A172 (cell line): ENCODE measurements around the gene NPR2. TPM values are rescaled to one million over a fixed set of nuclear protein-coding genes. Genes with fewer than 3 reads are reported as not detected.

Source experiments
- DNase-seq: peaks from one replicate; pipeline ENCODE4 v3.0.0-alpha.2; 2015; ENCODE audit warnings: low spot score
- total RNA-seq: library from RNA; depleted of rRNA; stranded (reverse); fragments of >200 nt; shearing (Covaris generic); gene quantifications from 2 replicates; pipeline ENCODE4 v1.2.3, GENCODE V29; 2014

Gene NPR2
- total RNA-seq, 1 experiment from 2014 or later = 1.9 TPM

- DNase-seq = no peak
These were observed 9.1 kb downstream of the NPR2 start for GRCh38 chr9:35800530-35800929.

GRCh38 chr9:35801328-35802128 is 10.1 kb downstream of the NPR2 start:
- no peak for DNase-seq

- no peak for DNase-seq
These were observed 14.7 kb downstream of the NPR2 start for GRCh38 chr9:35806101-35806500.

GRCh38 chr9:35808433-35808832 is 17.0 kb downstream of the NPR2 start:
- no peak for DNase-seq

- no peak for DNase-seq
These were observed 18.7 kb downstream of the NPR2 start for GRCh38 chr9:35810122-35810521.

GRCh38 chr9:35811381-35812024 is 20.1 kb downstream of the NPR2 start:
- DNase-seq = no peak

GRCh38 chr9:35812025-35812602 is 20.7 kb downstream of the NPR2 start, which contains the start of gene SPAG8:
Gene SPAG8, minus strand, starts transcription at chr9:35812262. Its CDS starts 115 bp downstream, at chr9:35812147.
- DNase-seq = peak; percentile 63

- no peak for DNase-seq
These were observed 22.2 kb downstream of the NPR2 start for GRCh38 chr9:35813434-35814105.

GRCh38 chr9:35814106-35814840 is 22.9 kb downstream of the NPR2 start:
- peak; percentile 59 for DNase-seq

- peak; percentile 99 for DNase-seq
These were observed 23.6 kb downstream of the NPR2 start, which contains the start of gene HINT2 for GRCh38 chr9:35814841-35815543. Gene HINT2, minus strand, starts transcription at chr9:35815042. Its CDS starts 63 bp downstream, at chr9:35814979.

- DNase-seq = no peak
These were observed 25.3 kb downstream of the NPR2 start for GRCh38 chr9:35816708-35817107.

- no peak for DNase-seq
These were observed 26.9 kb downstream of the NPR2 start for GRCh38 chr9:35818341-35818740.

- DNase-seq = peak; percentile 21
These were observed 28.7 kb downstream of the NPR2 start for GRCh38 chr9:35820076-35820475.

- DNase-seq = no peak
These were observed 31.5 kb downstream of the NPR2 start for GRCh38 chr9:35822926-35823325.

GRCh38 chr9:35826071-35826701 is 34.8 kb downstream of the NPR2 start:
- peak; percentile 32 for DNase-seq

- peak; percentile 34 for DNase-seq
These were observed 36.1 kb downstream of the NPR2 start for GRCh38 chr9:35827486-35827885.

GRCh38 chr9:35828716-35829083 is 37.3 kb downstream of the NPR2 start, which contains the start of gene FAM221B:
Gene FAM221B, minus strand, starts transcription at chr9:35828732. Its CDS starts 2,571 bp downstream, at chr9:35826161.
- DNase-seq = no peak

GRCh38 chr9:35829084-35829763 is 37.8 kb downstream of the NPR2 start, which contains the start of gene TMEM8B:
Gene TMEM8B, plus strand, starts transcription at chr9:35829228. Its CDS starts 220 bp downstream, at chr9:35829448.
- peak; percentile 87 for DNase-seq

GRCh38 chr9:35829764-35830096 is 38.3 kb downstream of the NPR2 start:
- DNase-seq = no peak

- no peak for DNase-seq
These were observed 39.6 kb downstream of the NPR2 start for GRCh38 chr9:35831040-35831439.
